ENCODE data around the gene PPP2R1B.
"Not testable (repeated sequence)": the region's sequence is repeated elsewhere in the genome, so short reads cannot be mapped to it uniquely, and the experiment has no call there.

Gene PPP2R1B

GRCh38 chr11:111718859-111719258 lies 47.3 kb downstream of the PPP2R1B start:
- no peak overlapping the region for H3K27ac ChIP-seq (ENCODE audit: low read depth, low read length)
- no peaks in the 10 kb centered on the region for H3F3A ChIP-seq (ENCODE audit: insufficient read depth)
- H3K4me2 ChIP-seq (ENCODE audit: low read depth, low read length, poor library complexity, severe bottlenecking) = no peak overlapping the region
- H3K4me3 ChIP-seq (ENCODE audit: insufficient read depth, low read length, poor library complexity, severe bottlenecking) = no peak overlapping the region
- H3K27me3 ChIP-seq (ENCODE audit: low read length) = no peaks in the 10 kb centered on the region
- no peak for TF ChIP-seq CTCF (IDR thresholded peaks at IDR 0.05; ENCODE audit: insufficient read depth, low read length, poor library complexity, severe bottlenecking)
- no peak for TF ChIP-seq EZH2phosphoT487 (conservative IDR thresholded peaks at IDR 0.05; ENCODE audit: low read length)
- H3K9me3 ChIP-seq (ENCODE audit: insufficient read depth, low read length) = no peaks in the 10 kb centered on the region
- no peaks in the 10 kb centered on the region for H3K79me2 ChIP-seq (ENCODE audit: insufficient read depth, low read length)
- H3K36me3 ChIP-seq (ENCODE audit: low read length) = no peaks in the 10 kb centered on the region
- no peak overlapping the region for H2AFZ ChIP-seq (ENCODE audit: low read depth, low read length, severe bottlenecking)
- no peak overlapping the region for H3K9ac ChIP-seq (ENCODE audit: low read length)
- H3K9me2 ChIP-seq (replicated peaks; ENCODE audit: insufficient read depth, low read length) = no peaks in the 10 kb centered on the region
- H4K20me1 ChIP-seq (ENCODE audit: low read depth, low read length) = no peaks in the 10 kb centered on the region

- no peak overlapping the region for H3K4me3 ChIP-seq (ENCODE audit: insufficient read depth, low read length, poor library complexity, severe bottlenecking)
- no peaks in the 10 kb centered on the region for H3K9me2 ChIP-seq (replicated peaks; ENCODE audit: insufficient read depth, low read length)
- no peak overlapping the region for H3K27ac ChIP-seq (ENCODE audit: low read depth, low read length)
- no peak for TF ChIP-seq EZH2phosphoT487 (conservative IDR thresholded peaks at IDR 0.05; ENCODE audit: low read length)
- TF ChIP-seq CTCF (IDR thresholded peaks at IDR 0.05; ENCODE audit: insufficient read depth, low read length, poor library complexity, severe bottlenecking) = no peak
- no peak overlapping the region for H3K4me2 ChIP-seq (ENCODE audit: low read depth, low read length, poor library complexity, severe bottlenecking)
- H4K20me1 ChIP-seq (ENCODE audit: low read depth, low read length) = no peaks in the 10 kb centered on the region
- H3K36me3 ChIP-seq (ENCODE audit: low read length) = no peaks in the 10 kb centered on the region
- H3F3A ChIP-seq (ENCODE audit: insufficient read depth) = no peaks in the 10 kb centered on the region
- H3K9ac ChIP-seq (ENCODE audit: low read length) = no peak overlapping the region
- no peak overlapping the region for H2AFZ ChIP-seq (ENCODE audit: low read depth, low read length, severe bottlenecking)
- H3K27me3 ChIP-seq (ENCODE audit: low read length) = no peaks in the 10 kb centered on the region
- H3K9me3 ChIP-seq (ENCODE audit: insufficient read depth, low read length) = no peaks in the 10 kb centered on the region
- H3K79me2 ChIP-seq (ENCODE audit: insufficient read depth, low read length) = no peaks in the 10 kb centered on the region
Observed at GRCh38 chr11:111718436-111718835, 47.8 kb downstream of the PPP2R1B start.

- not testable (repeated sequence) for H3K27me3 ChIP-seq (ENCODE audit: low read length); H3K4me3 ChIP-seq (ENCODE audit: insufficient read depth, low read length, poor library complexity, severe bottlenecking); H3F3A ChIP-seq (ENCODE audit: insufficient read depth); H3K79me2 ChIP-seq (ENCODE audit: insufficient read depth, low read length); H3K4me2 ChIP-seq (ENCODE audit: low read depth, low read length, poor library complexity, severe bottlenecking); H3K9ac ChIP-seq (ENCODE audit: low read length); H3K27ac ChIP-seq (ENCODE audit: low read depth, low read length); H3K9me2 ChIP-seq (replicated peaks; ENCODE audit: insufficient read depth, low read length); H3K9me3 ChIP-seq (ENCODE audit: insufficient read depth, low read length); H3K36me3 ChIP-seq (ENCODE audit: low read length); H4K20me1 ChIP-seq (ENCODE audit: low read depth, low read length); H2AFZ ChIP-seq (ENCODE audit: low read depth, low read length, severe bottlenecking)
Observed at GRCh38 chr11:111717660-111718059, 48.5 kb downstream of the PPP2R1B start.

GRCh38 chr11:111715142-111715816 lies 50.9 kb downstream of the PPP2R1B start:
- no peak for TF ChIP-seq EZH2phosphoT487 (conservative IDR thresholded peaks at IDR 0.05; ENCODE audit: low read length)
- no peak for TF ChIP-seq CTCF (IDR thresholded peaks at IDR 0.05; ENCODE audit: insufficient read depth, low read length, poor library complexity, severe bottlenecking)
- no peak overlapping the region for H3K4me2 ChIP-seq (ENCODE audit: low read depth, low read length, poor library complexity, severe bottlenecking)
- H3K9me3 ChIP-seq (ENCODE audit: insufficient read depth, low read length) = no peaks in the 10 kb centered on the region
- H3K79me2 ChIP-seq (ENCODE audit: insufficient read depth, low read length) = no peaks in the 10 kb centered on the region
- no peak overlapping the region for H2AFZ ChIP-seq (ENCODE audit: low read depth, low read length, severe bottlenecking)
- H3F3A ChIP-seq (ENCODE audit: insufficient read depth) = no peaks in the 10 kb centered on the region
- no peak overlapping the region for H3K27ac ChIP-seq (ENCODE audit: low read depth, low read length)
- no peak overlapping the region for H3K4me3 ChIP-seq (ENCODE audit: insufficient read depth, low read length, poor library complexity, severe bottlenecking)
- no peaks in the 10 kb centered on the region for H3K27me3 ChIP-seq (ENCODE audit: low read length)
- no peaks in the 10 kb centered on the region for H3K9me2 ChIP-seq (replicated peaks; ENCODE audit: insufficient read depth, low read length)
- no peaks in the 10 kb centered on the region for H3K36me3 ChIP-seq (ENCODE audit: low read length)
- no peak overlapping the region for H3K9ac ChIP-seq (ENCODE audit: low read length)
- H4K20me1 ChIP-seq (ENCODE audit: low read depth, low read length) = no peaks in the 10 kb centered on the region

All from SU-DHL-6 (cell line).